GM23248 (cell line): Measurements from ENCODE around the gene SLC6A19.

Experiments
- EZH2 ChIP-seq: fragments of 200-600 bp; sonication (generic); IDR thresholded peaks from 2 replicates; pipeline ENCODE4 v1.6.1; 2018; ENCODE audit warnings: antibody characterized with exemption, mild to moderate bottlenecking; ENCODE audit not compliant: insufficient read depth, poor library complexity, severe bottlenecking
- EZH2phosphoT487 ChIP-seq: fragments of 200-600 bp; sonication (generic); IDR thresholded peaks from 2 replicates; pipeline ENCODE4 v1.6.1; 2018; ENCODE audit warnings: antibody characterized with exemption, moderate library complexity, mild to moderate bottlenecking, low read depth; ENCODE audit not compliant: insufficient read depth

DNA sequence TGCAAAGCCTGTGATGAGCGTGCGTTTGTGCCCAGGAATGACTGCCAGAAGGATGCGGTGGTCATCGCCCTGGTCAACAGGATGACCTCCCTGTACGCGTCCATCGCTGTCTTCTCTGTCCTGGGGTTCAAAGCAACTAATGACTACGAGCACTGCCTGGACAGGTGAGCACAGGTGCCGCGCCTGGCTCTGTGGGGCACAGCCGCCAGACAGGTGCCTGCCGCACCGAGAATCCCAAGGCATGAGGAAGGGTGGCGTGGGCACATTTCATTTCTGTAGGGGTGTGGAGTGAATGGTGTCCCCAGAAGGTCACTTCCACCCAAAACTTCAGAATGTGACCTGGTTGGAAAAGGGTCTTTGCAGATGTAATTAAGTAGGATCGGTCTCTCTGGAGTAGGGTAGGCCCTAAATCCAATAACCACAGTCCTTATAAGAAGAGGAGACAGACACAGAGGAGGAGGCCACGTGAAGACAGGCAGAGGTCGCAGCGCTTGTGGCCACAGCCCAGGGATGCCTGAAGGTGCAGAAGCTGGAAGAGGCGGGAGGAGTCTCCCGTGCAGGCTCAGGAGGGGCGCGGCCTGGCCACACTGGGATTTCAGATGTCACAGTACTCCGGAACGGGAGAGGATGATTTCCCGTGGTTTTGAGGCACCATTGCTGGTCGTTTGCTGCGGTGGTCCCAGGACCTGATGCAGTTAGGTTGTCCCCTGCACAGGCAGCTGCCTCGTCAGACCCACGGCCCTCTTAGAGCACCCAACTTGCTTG is 39.3 kb downstream of the SLC6A19 start:
- TF ChIP-seq EZH2 (no peak), EZH2phosphoT487 (no peak)
